Panc1 (cell line): ENCODE results near the gene AKAP13.
"Not testable (repeated sequence)": the region's sequence is repeated elsewhere in the genome, so short reads cannot be mapped to it uniquely, and the experiment has no call there.

Experiments
- CTCF ChIP-seq: fragments of 450-650 bp; IDR thresholded peaks from 2 replicates; pipeline ENCODE4 v1.5.1; 2017; ENCODE audit warnings: mild to moderate bottlenecking
- POLR2AphosphoS5 ChIP-seq: IDR thresholded peaks from 2 replicates; pipeline ENCODE4 v1.6.1; 2012; ENCODE audit warnings: mild to moderate bottlenecking, low read depth, low read length, moderate library complexity
- REST ChIP-seq, 2 experiments: IDR thresholded peaks; 2 replicates each; pipeline ENCODE4 v1.6.1; 2011 to 2012; ENCODE audit warnings: low read depth in 2 of 2, control low read depth in 1 of 2, low read length in 1 of 2, mild to moderate bottlenecking in 1 of 2, moderate library complexity in 1 of 2; ENCODE audit not compliant: insufficient read depth in 1 of 2
- SIN3A ChIP-seq: IDR thresholded peaks from 2 replicates; pipeline ENCODE4 v1.6.1; 2012; ENCODE audit warnings: low read depth, mild to moderate bottlenecking, low read length, moderate library complexity, borderline replicate concordance; ENCODE audit not compliant: insufficient read depth

GRCh38 chr15:85349062-85349461, 31.3 kb upstream of the AKAP13 start:
- not testable (repeated sequence) for TF ChIP-seq POLR2AphosphoS5; CTCF; REST (IDR thresholded peaks at IDR 0.05; ENCODE audit: insufficient read depth in 1 of 2, low read depth in 2 of 2, low read length in 1 of 2); SIN3A
